Mesenchymal stem cell (in vitro differentiated cells and primary cell): ENCODE measurements around the gene UTP4.

Source experiments
- DNase-seq: peaks from one replicate; pipeline ENCODE4 v3.0.0-alpha.2; 2013
- H2AFZ ChIP-seq: one replicate; pipeline ENCODE4 v1.6.1; 2013; ENCODE audit warnings: low read depth, mild to moderate bottlenecking, control low read depth, inconsistent platforms, low read length, moderate library complexity
- H2AK5ac ChIP-seq: 2 replicates; pipeline ENCODE4 v1.6.1; 2013; ENCODE audit warnings: low read length, moderate library complexity, mild to moderate bottlenecking, inconsistent platforms; ENCODE audit not compliant: severe bottlenecking
- H2BK120ac ChIP-seq: one replicate; pipeline ENCODE4 v1.6.1; 2013; ENCODE audit warnings: low read depth, mild to moderate bottlenecking, inconsistent platforms, low read length, moderate library complexity
- H2BK12ac ChIP-seq, 2 experiments: one replicate each; pipeline ENCODE4 v1.6.1; 2013; ENCODE audit warnings: inconsistent platforms in 2 of 2, low read length in 2 of 2, mild to moderate bottlenecking in 2 of 2, moderate library complexity in 2 of 2, control low read depth in 1 of 2
- H2BK15ac ChIP-seq: one replicate; pipeline ENCODE4 v1.6.1; 2013; ENCODE audit warnings: mild to moderate bottlenecking, low read depth, inconsistent platforms; ENCODE audit not compliant: poor library complexity, severe bottlenecking
- H2BK5ac ChIP-seq: 2 replicates; pipeline ENCODE4 v1.6.1; 2013; ENCODE audit warnings: low read depth, mild to moderate bottlenecking, low read length, control low read depth, inconsistent platforms; ENCODE audit not compliant: poor library complexity, severe bottlenecking
- H3K14ac ChIP-seq, 2 experiments: one replicate each; pipeline ENCODE4 v1.6.1; 2013; ENCODE audit warnings: inconsistent platforms in 2 of 2, low read length in 2 of 2, control low read depth in 1 of 2, mild to moderate bottlenecking in 1 of 2, moderate library complexity in 1 of 2
- H3K18ac ChIP-seq, 2 experiments: one replicate each; pipeline ENCODE4 v1.6.1; 2013; ENCODE audit warnings: inconsistent platforms in 2 of 2, low read length in 2 of 2, control low read depth in 1 of 2, low read depth in 1 of 2, mild to moderate bottlenecking in 1 of 2
- H3K23ac ChIP-seq, 2 experiments: one replicate each; pipeline ENCODE4 v1.6.1; 2013; ENCODE audit warnings: inconsistent platforms in 2 of 2, low read length in 2 of 2, mild to moderate bottlenecking in 2 of 2, moderate library complexity in 2 of 2, control low read depth in 1 of 2
- H3K27ac ChIP-seq: 2 replicates; pipeline ENCODE4 v1.5.1; 2013; ENCODE audit warnings: mild to moderate bottlenecking, moderate library complexity, low read length, control low read depth, inconsistent platforms; ENCODE audit not compliant: poor library complexity, severe bottlenecking
- H3K27me3 ChIP-seq, 2 experiments: 2 replicates each; pipeline versions ENCODE4 v1.6.1 to v1.7.0; 2013; ENCODE audit warnings: low read length in 2 of 2, mild to moderate bottlenecking in 2 of 2, moderate library complexity in 2 of 2, control low read depth in 1 of 2, inconsistent platforms in 1 of 2; ENCODE audit not compliant: control insufficient read depth in 1 of 2, insufficient read depth in 1 of 2
- H3K36me3 ChIP-seq, 2 experiments: 2 replicates each; pipeline versions ENCODE4 v1.6.1 to v1.7.0; 2013; ENCODE audit warnings: low read length in 2 of 2, control low read depth in 1 of 2, inconsistent platforms in 1 of 2, low read depth in 1 of 2, mild to moderate bottlenecking in 1 of 2; ENCODE audit not compliant: insufficient read depth in 2 of 2, control insufficient read depth in 1 of 2
- H3K4ac ChIP-seq, 2 experiments: one replicate each; pipeline ENCODE4 v1.6.1; 2013; ENCODE audit warnings: inconsistent platforms in 2 of 2, low read length in 2 of 2, mild to moderate bottlenecking in 2 of 2, moderate library complexity in 2 of 2, control low read depth in 1 of 2, low read depth in 1 of 2
- H3K4me1 ChIP-seq: 2 replicates; pipeline ENCODE4 v1.6.1; 2013; ENCODE audit warnings: low read depth, low read length, control low read depth; ENCODE audit not compliant: control insufficient read depth, insufficient read depth
- H3K4me2 ChIP-seq: 2 replicates; pipeline ENCODE4 v1.6.1; 2013; ENCODE audit warnings: low read length, mild to moderate bottlenecking, inconsistent platforms; ENCODE audit not compliant: poor library complexity, severe bottlenecking
- H3K4me3 ChIP-seq, 2 experiments: 2 replicates each; pipeline versions ENCODE4 v1.5.1 to v1.7.0; 2013; ENCODE audit warnings: low read length in 2 of 2, mild to moderate bottlenecking in 2 of 2, control low read depth in 1 of 2, low read depth in 1 of 2; ENCODE audit not compliant: insufficient read depth in 1 of 2
- H3K79me1 ChIP-seq: replicated peaks from 2 replicates; pipeline ENCODE4 v1.6.1; 2013; ENCODE audit warnings: mild to moderate bottlenecking, control low read depth, low read length, inconsistent platforms; ENCODE audit not compliant: poor library complexity, severe bottlenecking
- H3K9ac ChIP-seq: 2 replicates; pipeline ENCODE4 v1.7.0; 2013; ENCODE audit warnings: mild to moderate bottlenecking, low read length, moderate library complexity
- H3K9me3 ChIP-seq: 2 replicates; pipeline ENCODE4 v1.7.0; 2013; ENCODE audit warnings: mild to moderate bottlenecking, low read length; ENCODE audit not compliant: control insufficient read depth
- H4K8ac ChIP-seq: one replicate; pipeline ENCODE4 v1.6.1; 2013; ENCODE audit warnings: inconsistent platforms, mild to moderate bottlenecking, low read length, moderate library complexity
- H4K91ac ChIP-seq: one replicate; pipeline ENCODE4 v1.6.1; 2013; ENCODE audit warnings: mild to moderate bottlenecking, low read length, inconsistent platforms
- WGBS: methylation state at CpG from one replicate; pipeline ENCODE4 v1.1.7; 2013; ENCODE audit warnings: mixed read lengths; 5-methylcytosine and 5-hydroxymethylcytosine counted together

UTP4 gene

GRCh38 chr16:69116256-69116875 lies 16.1 kb upstream of the UTP4 start:
- no peaks in the 10 kb centered on the region for H3K9me3 ChIP-seq
- no peak overlapping the region for H3K18ac ChIP-seq
- H3K23ac ChIP-seq = no peak overlapping the region
- H3K9ac ChIP-seq = no peak overlapping the region
- peaks cover 10% of the 10 kb centered on the region for H3K4me1 ChIP-seq
- no peak overlapping the region for H3K4me3 ChIP-seq
- H3K27ac ChIP-seq = no peak overlapping the region
- no peak for DNase-seq
- no peak overlapping the region for H2BK15ac ChIP-seq
- H3K27me3 ChIP-seq = no peaks in the 10 kb centered on the region
- no peak overlapping the region for H4K8ac ChIP-seq
- no peak overlapping the region for H3K14ac ChIP-seq
- 97% methylated on average over 7 of the region's 7 CpGs for WGBS
- no peak overlapping the region for H2BK12ac ChIP-seq
- H3K79me1 ChIP-seq = peaks cover 47% of the 10 kb centered on the region
- H2AFZ ChIP-seq = no peak overlapping the region
- peaks cover 76 to 83% of the 10 kb centered on the region in 2 experiments for H3K36me3 ChIP-seq
- no peak overlapping the region for H2BK5ac ChIP-seq
- H2BK120ac ChIP-seq = no peak overlapping the region
- H3K4me2 ChIP-seq = no peak overlapping the region
- no peak overlapping the region for H3K4ac ChIP-seq
- no peak overlapping the region for H2AK5ac ChIP-seq
- no peak overlapping the region for H4K91ac ChIP-seq

- H3K9ac ChIP-seq = no peak overlapping the region
- no peak overlapping the region for H3K27ac ChIP-seq
- no peak overlapping the region for H2BK5ac ChIP-seq
- H3K4ac ChIP-seq = no peak overlapping the region
- no peak overlapping the region for H4K91ac ChIP-seq
- H2BK15ac ChIP-seq = no peak overlapping the region
- H3K36me3 ChIP-seq = peaks cover 73 to 82% of the 10 kb centered on the region in 2 experiments
- H2AK5ac ChIP-seq = no peak overlapping the region
- H3K4me2 ChIP-seq = no peak overlapping the region
- no peak for DNase-seq
- H2BK12ac ChIP-seq = no peak overlapping the region
- H3K4me3 ChIP-seq = no peak overlapping the region
- no peak overlapping the region for H3K23ac ChIP-seq
- H3K79me1 ChIP-seq = peaks cover 43% of the 10 kb centered on the region
- H3K18ac ChIP-seq = no peak overlapping the region
- H2BK120ac ChIP-seq = no peak overlapping the region
- peaks cover 10% of the 10 kb centered on the region for H3K4me1 ChIP-seq
- no peak overlapping the region for H3K14ac ChIP-seq
- no peaks in the 10 kb centered on the region for H3K27me3 ChIP-seq
- H3K9me3 ChIP-seq = no peaks in the 10 kb centered on the region
- no peak overlapping the region for H4K8ac ChIP-seq
- H2AFZ ChIP-seq = no peak overlapping the region
- 98% methylated on average over 6 of the region's 6 CpGs for WGBS
Measured at GRCh38 chr16:69116906-69117305, 15.5 kb upstream of the UTP4 start.

- Histone ChIP-seq H4K91ac (no peak overlapping the region), H3K14ac (no peak overlapping the region), H3K9ac (no peak overlapping the region), H3K4me3 (no peak overlapping the region), H3K27ac (no peak overlapping the region), H2BK5ac (no peak overlapping the region), H3K79me1 (peaks cover 43% of the 10 kb centered on the region), H3K4me2 (no peak overlapping the region), H2AFZ (no peak overlapping the region), H2BK120ac (no peak overlapping the region), H3K4ac (no peak overlapping the region), H3K18ac (no peak overlapping the region), H3K36me3 (peaks cover 65 to 78% of the 10 kb centered on the region in 2 experiments), H2AK5ac (no peak overlapping the region), H3K4me1 (no peaks in the 10 kb centered on the region), H3K23ac (no peak overlapping the region), H3K27me3 (no peaks in the 10 kb centered on the region), H2BK15ac (no peak overlapping the region), H2BK12ac (no peak overlapping the region), H3K9me3 (no peaks in the 10 kb centered on the region), H4K8ac (no peak overlapping the region)
- WGBS = 89% methylated on average over 2 of the region's 2 CpGs
- no peak for DNase-seq
Measured at GRCh38 chr16:69118468-69118867, 14.0 kb upstream of the UTP4 start.

DNA sequence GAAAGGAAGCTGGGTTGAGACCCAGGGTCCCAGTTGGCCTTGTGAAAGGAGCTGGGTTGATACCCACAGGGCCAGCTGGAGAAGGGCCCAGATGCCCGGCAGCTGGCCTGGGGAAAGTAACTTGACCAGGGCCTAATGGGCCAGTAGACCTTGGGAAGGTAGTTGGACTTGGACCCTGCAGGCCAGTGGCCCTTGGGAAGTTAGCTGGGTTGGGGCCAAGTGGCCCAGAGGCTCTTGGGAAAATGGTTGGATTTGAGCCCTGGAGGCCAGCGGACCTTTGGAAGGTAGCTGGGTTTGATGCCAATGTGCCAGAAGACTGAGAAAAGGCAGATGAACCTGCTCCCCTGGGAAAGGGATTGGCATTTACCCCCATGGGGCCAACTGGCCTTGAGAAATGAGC lies 13.5 kb upstream of the UTP4 start:
- no peak overlapping the region for H2BK15ac ChIP-seq
- no peak overlapping the region for H3K27ac ChIP-seq
- no peak overlapping the region for H3K23ac ChIP-seq
- H2BK5ac ChIP-seq = no peak overlapping the region
- H3K4me1 ChIP-seq = no peaks in the 10 kb centered on the region
- H3K14ac ChIP-seq = no peak overlapping the region
- H2BK120ac ChIP-seq = no peak overlapping the region
- H3K4me3 ChIP-seq = no peak overlapping the region
- peaks cover 60 to 72% of the 10 kb centered on the region in 2 experiments for H3K36me3 ChIP-seq
- no peak overlapping the region for H3K4me2 ChIP-seq
- no peak overlapping the region for H2BK12ac ChIP-seq
- H4K8ac ChIP-seq = no peak overlapping the region
- peaks cover 43% of the 10 kb centered on the region for H3K79me1 ChIP-seq
- no peaks in the 10 kb centered on the region for H3K27me3 ChIP-seq
- no peaks in the 10 kb centered on the region for H3K9me3 ChIP-seq
- no peak overlapping the region for H3K9ac ChIP-seq
- no peak overlapping the region for H2AFZ ChIP-seq
- H4K91ac ChIP-seq = no peak overlapping the region
- 98% methylated on average over 2 of the region's 2 CpGs for WGBS
- H2AK5ac ChIP-seq = no peak overlapping the region
- H3K18ac ChIP-seq = no peak overlapping the region
- no peak overlapping the region for H3K4ac ChIP-seq
- no peak for DNase-seq
